Astrocyte of the hippocampus (primary cell): ENCODE data around the gene ZNF441.
"Not testable (repeated sequence)": the region's sequence is repeated elsewhere in the genome, so short reads cannot be mapped to it uniquely, and the experiment has no call there.

ENCODE experiments used
- DNase-seq: peaks from one replicate; pipeline ENCODE4 v3.0.0; 2011; ENCODE audit warnings: low read depth, low spot score

The ZNF441 gene

GRCh38 chr19:11766597-11767591 lies at the start of gene ZNF441:
ZNF441 (plus strand) TSS chr19:11767000; CDS start chr19:11767194, 194 bp downstream.
- DNase-seq: peak; percentile 98

GRCh38 chr19:11721681-11722080 lies 45.1 kb upstream of the ZNF441 start:
- DNase-seq: no peak

DNA sequence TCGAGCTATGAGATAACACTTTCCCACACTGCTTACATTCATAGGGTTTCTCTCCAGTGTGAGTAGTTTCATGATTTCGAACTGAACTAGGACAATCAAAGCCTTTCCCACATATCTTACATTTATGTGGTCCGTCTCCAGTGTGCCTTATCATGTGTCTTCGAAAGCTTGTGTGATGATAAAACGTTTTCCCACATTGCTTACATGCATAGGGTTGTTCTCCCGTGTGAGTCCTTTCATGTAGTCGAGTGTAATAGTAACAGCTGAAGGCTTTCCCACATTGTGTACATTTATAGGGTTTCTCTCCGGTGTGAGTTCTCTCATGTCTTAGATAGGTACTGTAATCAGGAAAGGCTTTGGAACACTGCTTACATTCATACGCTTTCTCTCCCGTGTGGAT lies 44.4 kb upstream of the ZNF441 start:
- DNase-seq: no peak

DNA sequence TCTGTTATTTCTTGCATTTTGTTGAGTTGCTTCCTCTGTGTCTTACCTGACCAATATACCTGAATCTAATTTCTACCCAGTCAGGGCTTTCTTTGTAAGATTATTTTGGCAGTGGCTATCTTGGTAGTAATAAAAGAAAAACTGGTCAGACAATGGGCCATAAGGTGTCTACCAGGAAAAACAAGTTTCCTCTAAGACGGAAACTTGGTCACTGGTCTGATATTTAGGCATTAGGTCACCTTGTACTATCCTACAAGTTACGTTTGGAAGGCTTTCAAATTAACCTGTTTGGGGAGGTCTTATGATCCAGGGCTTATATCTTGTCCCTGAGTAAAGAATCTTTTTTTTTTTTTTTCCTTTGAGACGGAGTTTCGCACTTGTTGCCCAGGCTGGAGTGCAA lies 37.2 kb upstream of the ZNF441 start:
- no peak for DNase-seq

- DNase-seq: no peak
Measured at GRCh38 chr19:11735375-11735774, 31.4 kb upstream of the ZNF441 start.

DNA sequence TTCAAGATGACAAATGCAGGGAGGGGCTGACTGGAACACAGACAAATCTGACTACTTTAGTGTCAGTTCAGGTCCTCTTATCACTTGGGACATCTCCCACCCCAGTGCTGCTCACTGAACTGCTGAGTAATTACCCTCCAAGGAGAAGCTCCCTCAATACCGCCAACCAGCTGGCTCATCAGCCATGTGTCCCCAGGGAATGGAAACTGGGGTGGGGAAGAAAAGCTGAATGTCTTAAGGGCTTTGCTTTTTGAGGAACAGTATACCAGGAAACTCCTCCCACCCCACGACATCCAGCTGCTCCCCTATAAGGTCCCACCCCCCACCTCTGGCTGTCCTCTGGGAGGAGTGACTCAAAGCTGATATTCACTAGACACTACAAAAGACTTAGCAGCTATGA lies 30.1 kb upstream of the ZNF441 start:
- DNase-seq: no peak

- DNase-seq: peak; percentile 63
Measured at GRCh38 chr19:11737964-11738745, 28.6 kb upstream of the ZNF441 start.

DNA sequence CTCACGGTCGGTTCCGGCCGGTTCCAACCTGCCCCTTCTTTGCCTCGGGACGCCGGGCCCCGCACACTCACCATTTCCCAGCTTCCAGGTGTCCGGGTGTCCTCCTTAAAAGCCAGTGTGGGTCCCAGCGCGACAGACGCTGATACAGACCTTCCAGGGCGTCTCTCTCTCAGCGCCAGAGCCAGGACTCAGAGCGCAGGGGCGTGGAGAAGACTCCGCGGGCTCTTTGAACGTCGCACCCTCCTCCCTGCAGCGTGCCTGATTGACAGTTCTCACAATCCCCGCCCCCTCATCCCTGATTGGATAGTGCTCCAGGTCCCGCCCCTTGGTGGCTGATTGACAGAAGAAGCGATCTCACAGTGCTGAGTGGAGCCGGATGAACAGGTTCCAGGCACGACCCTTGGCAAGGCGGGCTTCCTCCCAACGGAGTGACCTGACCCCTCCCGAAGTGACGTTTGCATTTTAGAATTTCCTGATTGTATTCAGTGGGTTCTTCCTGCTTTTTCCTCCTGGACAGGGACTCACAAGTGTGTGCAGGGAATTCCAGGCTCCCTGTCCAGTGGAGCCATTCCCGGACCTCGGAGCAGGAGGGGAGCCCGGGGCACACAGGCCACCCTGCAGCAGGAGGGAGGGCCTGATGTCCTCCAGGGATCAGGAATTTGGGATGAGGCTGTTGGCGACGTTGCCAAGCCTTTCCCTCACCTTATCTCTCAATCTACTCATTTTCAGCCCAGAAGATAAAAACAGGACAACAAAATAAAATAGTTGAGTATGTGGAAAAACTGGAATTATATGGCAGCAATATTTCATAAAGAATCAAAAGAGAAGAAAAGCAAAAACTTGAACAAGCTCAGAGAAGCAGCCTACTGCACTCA lies 27.8 kb upstream of the ZNF441 start, which contains the start of gene ZNF823:
ZNF823 (minus strand) TSS at position 201 of the 875 bp plus-strand sequence; CDS start at position 74, 127 bp downstream.
- peak; percentile 99 for DNase-seq

DNA sequence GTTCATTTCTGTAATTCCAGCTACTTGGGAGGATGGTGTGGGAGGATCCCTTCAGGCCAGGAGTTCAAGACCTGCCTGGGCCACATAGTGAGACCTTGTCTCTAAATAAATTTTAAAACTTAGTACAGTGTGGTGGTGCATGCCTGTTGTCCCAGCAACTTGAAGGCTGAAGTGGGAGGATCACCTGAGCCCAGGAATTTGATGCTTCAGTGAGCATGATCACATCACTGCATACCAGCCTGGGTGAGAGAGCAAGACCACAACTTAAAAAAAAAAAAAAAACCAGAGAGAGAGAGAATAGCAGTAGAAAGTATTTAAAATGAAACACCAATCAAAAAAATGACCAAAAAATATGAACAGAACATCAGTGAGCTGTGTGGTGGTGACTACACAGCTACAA lies 20.9 kb upstream of the ZNF441 start:
- no peak for DNase-seq

DNA sequence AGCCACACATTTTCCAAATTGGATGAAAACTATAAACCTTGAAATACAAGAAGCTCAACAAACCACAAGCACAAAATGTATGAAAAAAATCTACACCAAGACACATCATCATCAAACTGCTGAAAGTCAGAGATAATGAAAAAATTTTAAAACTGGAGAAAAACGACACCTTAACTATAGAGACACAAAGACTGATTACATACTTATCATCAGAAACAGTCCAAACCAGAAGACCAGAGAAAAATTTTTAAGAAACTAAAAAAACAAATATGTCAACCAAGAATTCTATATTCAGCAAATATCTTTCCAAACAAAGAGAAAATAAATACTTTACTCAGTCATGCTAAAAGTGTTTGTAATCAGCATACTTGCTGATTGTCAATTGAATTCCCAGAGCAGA lies 19.5 kb upstream of the ZNF441 start:
- DNase-seq: no peak

- DNase-seq: no peak
Measured at GRCh38 chr19:11749751-11750150, 17.0 kb upstream of the ZNF441 start.

DNA sequence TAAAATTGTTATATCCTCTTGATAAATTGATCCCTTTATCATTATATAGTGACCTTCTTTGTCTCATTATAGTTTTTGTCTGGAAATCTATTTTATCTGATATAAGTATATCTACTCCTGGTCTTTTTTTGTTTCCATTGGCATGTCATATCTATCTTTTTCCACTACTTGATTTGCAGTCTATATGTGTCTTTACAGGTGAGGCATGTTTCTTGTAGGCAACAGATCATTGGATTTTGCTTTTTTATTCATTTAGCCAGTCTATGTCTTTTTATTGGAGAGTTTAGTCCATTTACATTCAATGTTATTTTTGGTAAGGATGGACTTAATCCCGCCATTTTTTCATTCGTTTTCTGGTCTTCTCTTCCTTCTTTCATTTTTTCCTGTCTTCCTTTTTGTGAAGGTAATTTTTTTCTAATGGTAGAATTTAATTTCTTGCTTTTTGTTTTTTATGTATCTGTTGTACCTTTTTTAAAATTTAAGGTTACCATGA lies 14.5 kb upstream of the ZNF441 start:
- DNase-seq: no peak

GRCh38 chr19:11754663-11755062 lies 12.1 kb upstream of the ZNF441 start:
- no peak for DNase-seq

DNA sequence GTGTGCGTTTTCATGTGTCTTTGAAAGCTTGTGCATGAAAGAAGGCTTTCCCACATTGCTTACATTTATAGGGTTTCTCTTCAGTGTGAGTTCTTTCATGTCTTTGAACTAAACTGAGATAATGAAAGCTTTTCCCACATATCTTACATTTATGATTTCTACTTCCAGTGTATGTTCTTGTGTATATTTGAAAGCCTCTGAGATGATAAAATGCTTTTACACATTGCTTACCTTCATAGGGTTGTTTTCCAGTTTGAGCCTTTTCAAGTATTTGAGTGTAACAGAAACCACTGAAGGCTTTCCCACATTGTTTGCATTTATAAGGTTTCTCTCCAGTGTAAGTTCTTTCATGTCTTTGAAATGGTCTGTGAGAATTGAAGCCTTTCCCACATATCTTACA lies 9.8 kb upstream of the ZNF441 start:
- no peak for DNase-seq

DNA sequence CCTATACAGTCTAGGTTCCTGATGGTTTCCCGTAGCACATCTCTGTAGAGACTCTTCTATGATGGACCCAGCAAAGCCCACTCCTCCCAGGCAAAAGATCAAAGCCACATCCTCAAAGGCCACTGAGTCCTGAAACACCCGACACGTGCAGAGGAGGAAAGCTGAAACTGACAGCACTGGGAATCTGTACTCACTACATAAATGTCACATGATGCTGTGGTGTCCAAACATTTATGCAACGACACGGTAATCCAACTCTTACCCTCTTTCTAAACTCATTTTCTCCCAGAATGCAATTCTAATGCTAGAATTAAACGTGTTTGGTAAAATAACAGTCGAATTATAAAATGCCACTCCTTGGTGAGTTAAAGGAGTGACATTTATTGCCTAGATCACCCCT lies 7.0 kb upstream of the ZNF441 start:
- DNase-seq: no peak

DNA sequence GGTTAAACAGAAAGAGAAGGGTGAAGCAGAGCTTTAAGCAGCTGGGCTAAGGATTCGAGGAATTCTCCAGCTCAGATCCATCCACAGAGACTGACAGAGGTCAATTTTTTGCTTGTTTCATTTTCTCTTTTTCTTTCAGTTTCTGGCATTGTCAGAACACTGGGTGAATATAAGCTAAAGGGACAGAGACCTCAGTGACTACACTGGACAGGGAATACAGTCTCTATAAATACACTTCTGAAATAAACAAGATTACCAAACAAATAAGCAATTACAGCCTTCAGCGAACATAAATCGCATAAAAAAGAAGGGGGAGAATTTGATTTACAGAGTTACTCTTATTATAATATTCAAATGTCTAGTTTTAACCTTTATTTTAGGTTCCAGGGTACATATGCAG lies 3.7 kb upstream of the ZNF441 start:
- DNase-seq: no peak

DNA sequence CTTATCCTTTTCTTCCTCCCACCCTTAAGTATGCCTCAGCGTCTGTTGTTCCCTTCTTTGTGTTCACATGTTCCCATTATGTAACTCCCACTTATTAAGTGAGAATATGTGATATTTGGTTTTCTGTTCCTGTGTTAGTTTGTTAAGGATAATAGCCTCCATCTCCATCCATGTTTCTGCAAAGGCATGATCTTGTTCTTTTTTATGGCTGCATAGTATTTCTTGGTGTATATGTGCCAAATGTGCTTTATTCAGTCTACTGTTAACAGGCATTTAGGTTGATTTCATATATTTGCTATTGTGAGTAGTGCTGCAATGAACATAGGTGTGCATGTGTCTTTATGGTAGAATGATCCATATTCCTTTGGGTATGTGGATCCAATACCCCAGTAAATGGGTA lies 3.2 kb upstream of the ZNF441 start:
- no peak for DNase-seq

GRCh38 chr19:11767633-11768133 lies 883 bp downstream of the ZNF441 start:
- peak; percentile 67 for DNase-seq

- no peak for DNase-seq
Measured at GRCh38 chr19:11769995-11770394, 3.2 kb downstream of the ZNF441 start.

- not testable (repeated sequence) for DNase-seq
Measured at GRCh38 chr19:11771520-11771919, 4.7 kb downstream of the ZNF441 start.

DNA sequence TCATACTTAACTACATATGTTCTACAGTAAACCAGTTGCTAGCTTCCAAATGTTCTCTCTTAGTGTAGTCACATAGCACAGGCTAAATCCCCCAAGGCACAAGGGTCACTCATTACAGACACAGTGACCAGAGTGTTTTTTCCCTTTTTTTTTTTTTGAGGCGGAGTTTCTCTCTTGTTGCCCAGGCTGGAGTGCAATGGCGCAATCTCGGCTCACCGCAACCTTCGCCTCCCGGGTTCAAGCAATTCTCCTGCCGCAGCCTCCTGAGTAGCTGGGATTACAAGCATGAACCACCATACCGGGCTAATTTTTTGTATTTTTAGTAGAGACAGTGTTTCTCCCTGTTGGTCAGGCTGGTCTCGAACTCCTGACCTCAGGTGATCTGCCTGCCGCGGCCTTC lies 9.9 kb downstream of the ZNF441 start:
- not testable (repeated sequence) for DNase-seq
